AG10803 (cell line): ENCODE data around the gene MLST8.

Experiments used
- DNase-seq: peaks from one replicate; pipeline ENCODE4 v3.0.0; 2010; ENCODE audit warnings: low read depth
- H3K4me3 ChIP-seq: 2 replicates; pipeline ENCODE4 v1.5.1; 2011; ENCODE audit warnings: mild to moderate bottlenecking, low read length, control low read depth
- CTCF ChIP-seq: conservative IDR thresholded peaks from 2 replicates; pipeline ENCODE4 v1.5.1; 2011; ENCODE audit warnings: mild to moderate bottlenecking, low read length, control low read depth, inconsistent platforms

The MLST8 gene

GRCh38 chr16:2228161-2228824 is 23.0 kb downstream of the MLST8 start:
- no peak for DNase-seq
- no peak for TF ChIP-seq CTCF
- no peak overlapping the region for H3K4me3 ChIP-seq

- no peak overlapping the region for H3K4me3 ChIP-seq
- TF ChIP-seq CTCF = no peak
- DNase-seq = no peak
Measured at GRCh38 chr16:2229091-2229490, 23.8 kb downstream of the MLST8 start.

GRCh38 chr16:2229632-2230250 is 24.5 kb downstream of the MLST8 start:
- no peak for DNase-seq
- no peak overlapping the region for H3K4me3 ChIP-seq
- no peak for TF ChIP-seq CTCF

GRCh38 chr16:2230376-2230775 is 25.1 kb downstream of the MLST8 start:
- no peak overlapping the region for H3K4me3 ChIP-seq
- DNase-seq = no peak
- no peak for TF ChIP-seq CTCF

GRCh38 chr16:2231016-2231931 is 26.0 kb downstream of the MLST8 start:
- no peak overlapping the region for H3K4me3 ChIP-seq
- no peak for TF ChIP-seq CTCF
- no peak for DNase-seq

- DNase-seq = no peak
- TF ChIP-seq CTCF = no peak
- H3K4me3 ChIP-seq = no peak overlapping the region
Measured at GRCh38 chr16:2232094-2232990, 27.1 kb downstream of the MLST8 start.
